Right atrium auricular region (tissue), 2 donors: ENCODE measurements around the gene MPPE1. TPM values are rescaled to one million over a fixed set of nuclear protein-coding genes. Genes with fewer than 3 reads are reported as not detected.

Source experiments
- DNase-seq: peaks from one replicate; pipeline ENCODE4 v3.0.0-alpha.2; 2019; ENCODE audit warnings: low spot score
- H3K27ac ChIP-seq, 2 donors: fragments of 200-600 bp; sonication (generic); 1 replicate in 1 of 2; 2 replicates in 1 of 2; pipeline ENCODE4 v1.5.1; 2016 to 2019
- H3K27me3 ChIP-seq, 2 donors: fragments of 200-600 bp; sonication (generic); one replicate each; pipeline versions ENCODE4 v1.5.1 to v1.6.0; 2017 to 2019
- H3K36me3 ChIP-seq: fragments of 200-600 bp; sonication (generic); one replicate; pipeline ENCODE4 v1.5.1; 2016
- H3K4me1 ChIP-seq, 2 donors: fragments of 200-600 bp; sonication (generic); one replicate each; pipeline versions ENCODE4 v1.5.1 to v1.6.0; 2017 to 2019
- H3K4me3 ChIP-seq, 2 donors: fragments of 200-600 bp; sonication (generic); 1 replicate in 1 of 2; 2 replicates in 1 of 2; pipeline ENCODE4 v1.5.1; 2017 to 2019; ENCODE audit warnings: mild to moderate bottlenecking in 1 of 2, moderate library complexity in 1 of 2
- H3K9me3 ChIP-seq, 2 donors: fragments of 200-600 bp; sonication (generic); one replicate each; pipeline ENCODE4 v1.5.1; 2019
- CTCF ChIP-seq, 2 donors: fragments of 200-600 bp; sonication (generic); IDR thresholded peaks; one replicate each; pipeline ENCODE4 v1.5.1; 2019; ENCODE audit warnings: antibody characterized with exemption in 2 of 2
- total RNA-seq, 2 donors: library from RNA; depleted of rRNA; stranded (reverse); fragments of >200 nt; gene quantifications; one replicate each; pipeline ENCODE4 v1.1.0, GENCODE V29; 2016

MPPE1 gene
- total RNA-seq, 2 donors from 2014 or later: 18.7 to 28.9 TPM

DNA sequence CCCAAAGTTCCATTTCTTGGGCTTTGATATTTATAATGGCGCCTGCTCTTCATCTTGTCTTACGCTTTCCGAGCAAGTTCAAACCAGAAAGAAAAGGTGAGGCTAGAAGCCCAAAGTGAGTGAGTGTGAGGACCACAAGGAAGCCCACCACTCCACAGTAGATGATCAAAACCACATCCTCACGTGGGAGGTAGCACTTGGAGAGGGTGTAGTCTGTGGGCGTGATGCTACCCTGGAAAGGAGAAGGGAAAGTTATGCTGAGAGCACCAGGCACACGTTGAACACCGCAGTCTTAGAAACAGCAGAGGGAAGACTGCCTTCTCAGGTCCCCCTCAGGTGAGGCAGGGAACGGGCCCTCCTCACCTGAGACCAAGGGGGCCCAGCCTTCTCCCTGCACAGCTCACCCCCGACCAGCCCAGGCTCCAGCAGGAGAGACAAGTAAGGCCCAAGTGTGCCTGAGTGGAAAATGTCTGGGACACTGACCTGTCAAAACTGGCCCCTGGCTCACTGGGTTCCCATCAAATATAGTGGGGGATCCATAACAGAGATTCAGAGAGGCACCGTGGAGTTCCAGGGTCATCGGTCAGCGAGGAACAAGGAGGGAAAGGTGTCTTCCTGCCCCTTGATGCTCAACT is 23.6 kb downstream of the MPPE1 start:
- H3K36me3 ChIP-seq: peaks cover 55% of the 10 kb centered on the region
- H3K4me3 ChIP-seq: no peak overlapping the region
- no peak for TF ChIP-seq CTCF (IDR thresholded peaks at IDR 0.05)
- DNase-seq: no peak
- no peaks in the 10 kb centered on the region for H3K9me3 ChIP-seq
- no peaks in the 10 kb centered on the region for H3K27me3 ChIP-seq
- no peak overlapping the region for H3K27ac ChIP-seq
- no peaks in the 10 kb centered on the region for H3K4me1 ChIP-seq

DNA sequence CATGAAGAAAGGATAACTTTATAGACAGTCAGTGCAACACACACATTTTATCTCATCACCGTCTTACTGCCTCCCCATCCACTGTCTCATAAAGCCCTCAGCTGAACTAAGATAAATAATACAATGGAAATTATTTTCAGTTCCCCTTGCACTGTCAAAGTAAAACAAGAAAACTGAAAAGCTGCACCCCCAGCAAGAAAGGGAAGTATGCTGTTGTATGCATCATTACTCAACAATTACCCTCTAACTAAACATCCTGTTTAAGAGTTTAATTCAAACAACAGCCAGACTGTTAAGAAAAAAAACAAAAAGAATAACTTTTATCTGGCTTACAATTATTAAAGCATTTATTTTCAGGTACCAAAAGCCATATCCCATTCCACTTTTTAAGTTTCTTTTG is 25.0 kb downstream of the MPPE1 start:
- DNase-seq: no peak
- no peaks in the 10 kb centered on the region for H3K9me3 ChIP-seq
- no peaks in the 10 kb centered on the region for H3K27me3 ChIP-seq
- TF ChIP-seq CTCF (IDR thresholded peaks at IDR 0.05): no peak
- no peaks in the 10 kb centered on the region for H3K4me1 ChIP-seq
- no peak overlapping the region for H3K4me3 ChIP-seq
- H3K27ac ChIP-seq: no peak overlapping the region
- H3K36me3 ChIP-seq: peaks cover 49% of the 10 kb centered on the region

DNA sequence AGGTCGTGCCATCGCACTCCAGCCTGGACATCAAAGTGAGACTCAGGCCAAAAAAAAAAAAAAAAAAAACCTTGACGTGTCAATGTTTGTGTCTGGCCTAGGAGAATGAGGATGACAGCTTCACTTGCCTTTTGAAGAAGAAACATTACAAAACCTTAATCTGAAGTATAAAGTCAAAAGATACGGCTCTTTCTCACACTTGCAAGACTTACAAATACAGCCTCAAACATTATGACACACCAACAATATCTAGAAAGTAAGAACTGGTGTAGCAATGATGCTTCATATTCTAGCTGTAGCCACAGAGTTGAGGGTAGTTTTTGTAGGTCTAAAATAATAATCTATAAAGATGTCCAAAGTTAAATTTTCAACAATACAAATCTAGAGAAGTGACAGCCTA is 25.5 kb downstream of the MPPE1 start:
- Histone ChIP-seq H3K27ac (no peak overlapping the region), H3K4me1 (no peaks in the 10 kb centered on the region), H3K9me3 (no peaks in the 10 kb centered on the region), H3K4me3 (no peak overlapping the region), H3K36me3 (peaks cover 44% of the 10 kb centered on the region), H3K27me3 (no peaks in the 10 kb centered on the region)
- TF ChIP-seq CTCF (IDR thresholded peaks at IDR 0.05): no peak
- DNase-seq: no peak

DNA sequence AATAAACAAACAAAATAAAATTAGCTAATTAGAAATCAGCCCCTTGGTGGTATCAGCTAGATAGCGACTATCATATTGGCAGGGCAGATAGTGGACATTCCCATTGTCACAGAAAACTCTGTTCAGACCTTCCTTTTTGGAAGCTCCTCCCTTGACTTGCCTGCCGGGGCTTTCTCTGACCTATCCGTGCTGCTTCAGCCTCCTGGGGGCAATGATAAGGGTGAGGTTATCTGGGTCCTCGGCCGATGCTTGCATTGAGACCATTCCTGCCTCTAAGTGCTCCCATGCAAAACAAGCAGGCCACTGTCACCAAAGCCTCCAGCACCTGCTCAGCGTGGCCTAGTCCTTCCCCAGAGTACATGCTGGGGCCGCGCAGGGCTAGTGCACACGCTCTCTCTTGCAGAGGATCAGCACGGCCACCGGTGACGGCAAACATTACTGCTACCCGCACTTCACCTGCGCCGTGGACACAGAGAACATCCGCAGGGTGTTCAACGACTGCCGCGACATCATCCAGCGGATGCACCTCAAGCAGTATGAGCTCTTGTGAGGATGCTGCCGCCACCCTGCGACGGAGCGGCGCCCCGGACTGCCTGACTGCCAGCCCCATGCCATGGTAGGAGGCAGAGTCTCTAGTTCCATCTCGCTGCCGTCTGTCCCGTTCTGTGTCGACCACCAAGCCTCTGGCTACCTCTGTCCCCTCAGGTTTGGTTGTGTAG is 27.4 kb downstream of the MPPE1 start:
- Histone ChIP-seq H3K27me3 (no peaks in the 10 kb centered on the region), H3K27ac (no peak overlapping the region), H3K4me1 (no peaks in the 10 kb centered on the region), H3K9me3 (no peaks in the 10 kb centered on the region), H3K36me3 (peaks cover 30% of the 10 kb centered on the region), H3K4me3 (no peak overlapping the region)
- no peak for TF ChIP-seq CTCF (IDR thresholded peaks at IDR 0.05)
- DNase-seq: no peak

DNA sequence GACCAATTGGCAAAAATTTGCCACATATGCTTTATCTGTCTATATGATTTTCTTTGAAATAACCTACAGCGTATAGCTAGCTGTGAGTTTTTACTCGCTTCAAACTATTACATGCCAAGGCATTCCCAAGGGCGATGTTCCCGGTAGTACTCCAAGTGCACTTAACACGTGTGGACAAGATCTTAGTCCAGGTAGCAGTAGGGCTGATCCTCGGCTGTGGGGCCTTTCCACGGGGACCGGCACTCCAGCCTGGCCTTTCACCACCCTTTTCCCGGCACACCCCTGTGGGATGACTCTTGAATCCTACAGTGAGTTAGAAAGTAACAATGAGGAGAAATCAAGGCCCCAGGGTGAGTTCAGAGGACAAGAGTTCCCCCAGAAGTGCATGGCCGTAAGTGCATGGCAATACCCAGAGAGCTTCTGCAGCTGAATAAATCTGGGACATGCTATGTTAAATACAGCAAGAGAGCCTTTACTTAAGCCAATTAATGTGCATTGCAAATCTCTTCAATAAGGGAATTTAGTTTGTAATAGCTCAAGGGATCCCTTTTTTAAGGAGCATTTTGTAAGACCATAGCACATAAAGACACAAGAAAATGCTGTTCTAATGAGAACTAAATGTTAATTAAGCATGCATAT is 30.5 kb downstream of the MPPE1 start:
- TF ChIP-seq CTCF (IDR thresholded peaks at IDR 0.05): no peak
- peaks cover 12% of the 10 kb centered on the region for H3K36me3 ChIP-seq
- H3K9me3 ChIP-seq: no peaks in the 10 kb centered on the region
- H3K27me3 ChIP-seq: no peaks in the 10 kb centered on the region
- H3K4me1 ChIP-seq: no peaks in the 10 kb centered on the region
- H3K27ac ChIP-seq: no peak overlapping the region
- no peak for DNase-seq
- no peak overlapping the region for H3K4me3 ChIP-seq
